Measurements from ENCODE around the gene NPAS1.

NPAS1 gene

DNA sequence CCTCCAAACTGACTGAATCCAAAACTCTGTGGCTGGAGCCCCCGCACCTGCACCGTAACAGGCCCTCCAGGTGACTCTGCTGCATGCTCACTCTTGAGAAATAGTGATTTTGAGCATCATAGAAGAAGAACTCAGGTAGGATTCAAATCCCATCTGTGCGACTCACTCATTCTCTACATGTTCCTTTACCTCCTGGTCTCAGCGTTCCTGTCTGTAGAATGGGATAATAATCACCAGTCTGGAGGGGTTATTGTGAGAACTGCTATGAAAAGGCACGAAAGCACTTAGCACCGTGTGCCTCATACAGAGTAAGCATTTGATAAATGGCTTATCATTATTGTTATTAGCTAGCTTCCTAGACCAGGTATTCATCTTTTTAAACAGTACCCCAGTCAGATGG, 36.5 kb upstream of the NPAS1 start:
- TF ChIP-seq CTCF (IDR thresholded peaks at IDR 0.05; ENCODE audit: borderline replicate concordance, insufficient read depth, low read depth, low read length) = no peak
- no peak overlapping the region for H3K4me3 ChIP-seq (ENCODE audit: low read depth, low read length)

DNA sequence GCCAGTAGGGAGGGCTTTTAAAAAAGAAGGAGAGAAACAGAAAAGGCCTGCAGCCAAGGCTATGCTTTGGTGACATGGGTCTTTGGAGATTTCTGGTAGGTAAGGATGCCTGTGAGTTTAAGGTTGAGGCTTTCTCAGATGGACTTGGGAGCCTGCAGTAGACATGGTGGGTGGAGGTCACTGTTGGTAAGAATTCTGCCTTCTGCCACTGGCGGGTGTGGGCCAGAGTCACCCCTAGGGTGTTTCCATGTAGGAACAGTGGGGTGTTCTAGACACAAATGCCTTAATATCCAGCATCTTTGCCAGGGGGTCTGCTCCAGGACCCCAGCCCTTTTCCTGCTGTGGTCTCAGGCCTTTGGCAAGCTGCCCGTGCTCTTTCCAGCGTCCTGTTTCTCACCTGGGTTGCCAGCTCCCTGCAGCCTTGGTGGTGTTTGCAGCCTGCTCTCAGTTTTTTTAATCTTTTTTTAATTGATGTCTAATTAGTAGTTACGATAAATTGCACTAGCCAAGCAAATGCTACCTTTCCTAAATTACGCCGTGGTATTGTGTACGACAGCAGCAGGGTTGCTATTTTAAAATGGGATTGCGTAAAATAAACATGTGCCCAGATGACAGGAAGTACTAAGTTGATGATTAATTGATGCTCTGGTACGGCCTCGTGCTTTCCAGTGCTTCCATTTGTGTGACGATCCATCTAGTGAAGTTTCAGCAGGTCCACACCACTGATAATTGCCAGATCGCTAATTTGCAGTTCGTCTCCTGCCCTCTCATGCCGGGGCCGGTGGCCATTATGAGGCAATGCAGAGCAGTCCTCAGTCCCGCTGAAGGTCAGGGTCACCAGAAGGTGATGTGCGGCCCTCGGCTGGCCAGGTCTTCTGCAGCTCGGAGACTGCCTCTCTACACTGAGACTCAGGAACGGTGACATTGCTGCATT, 35.3 kb upstream of the NPAS1 start:
- TF ChIP-seq CTCF (IDR thresholded peaks at IDR 0.05; ENCODE audit: borderline replicate concordance, insufficient read depth, low read depth, low read length) = no peak
- no peak overlapping the region for H3K4me3 ChIP-seq (ENCODE audit: low read depth, low read length)

DNA sequence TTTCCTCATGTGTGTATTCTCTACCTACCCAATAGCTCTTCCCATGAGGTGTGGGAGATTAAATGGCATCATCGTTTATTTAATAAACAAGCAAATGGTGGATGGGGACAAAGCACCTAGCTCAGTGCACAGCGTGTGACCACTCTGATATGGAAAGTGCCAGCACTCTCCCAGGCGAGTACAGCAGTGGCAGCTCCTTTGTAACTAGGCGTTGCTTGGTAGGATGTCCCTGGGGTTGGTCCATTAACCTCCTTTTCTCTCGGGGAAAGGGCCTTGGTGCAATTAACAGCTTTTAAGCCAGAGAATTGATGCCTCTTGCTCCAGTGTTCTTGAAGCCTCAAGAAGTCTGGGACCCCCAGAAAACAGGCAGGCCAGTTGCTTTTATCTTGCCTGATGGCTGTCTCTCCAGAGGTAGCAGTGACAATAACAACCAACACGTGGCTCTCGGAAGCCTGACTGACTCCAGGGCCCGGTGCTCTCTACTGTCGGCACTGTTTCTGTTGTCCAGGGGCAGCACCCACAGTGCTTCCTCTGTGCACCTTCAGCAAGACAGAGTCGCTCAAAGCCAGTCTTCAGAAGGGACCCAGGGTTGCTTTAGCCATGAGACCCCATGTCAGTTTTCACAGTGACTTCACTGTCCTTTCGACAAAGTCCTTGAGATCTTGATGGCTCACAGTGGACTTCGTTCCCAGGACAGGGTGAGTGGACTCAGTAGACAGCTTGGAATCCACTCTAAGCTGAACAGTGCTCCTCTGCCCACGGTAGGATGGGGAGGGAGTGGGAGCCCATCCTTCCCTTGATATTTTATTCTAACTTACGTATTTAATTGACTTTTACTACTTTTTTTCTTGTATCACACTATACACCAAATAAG, 33.9 kb upstream of the NPAS1 start:
- H3K4me3 ChIP-seq (ENCODE audit: low read depth, low read length) = no peak overlapping the region
- TF ChIP-seq CTCF (IDR thresholded peaks at IDR 0.05; ENCODE audit: borderline replicate concordance, insufficient read depth, low read depth, low read length) = no peak

DNA sequence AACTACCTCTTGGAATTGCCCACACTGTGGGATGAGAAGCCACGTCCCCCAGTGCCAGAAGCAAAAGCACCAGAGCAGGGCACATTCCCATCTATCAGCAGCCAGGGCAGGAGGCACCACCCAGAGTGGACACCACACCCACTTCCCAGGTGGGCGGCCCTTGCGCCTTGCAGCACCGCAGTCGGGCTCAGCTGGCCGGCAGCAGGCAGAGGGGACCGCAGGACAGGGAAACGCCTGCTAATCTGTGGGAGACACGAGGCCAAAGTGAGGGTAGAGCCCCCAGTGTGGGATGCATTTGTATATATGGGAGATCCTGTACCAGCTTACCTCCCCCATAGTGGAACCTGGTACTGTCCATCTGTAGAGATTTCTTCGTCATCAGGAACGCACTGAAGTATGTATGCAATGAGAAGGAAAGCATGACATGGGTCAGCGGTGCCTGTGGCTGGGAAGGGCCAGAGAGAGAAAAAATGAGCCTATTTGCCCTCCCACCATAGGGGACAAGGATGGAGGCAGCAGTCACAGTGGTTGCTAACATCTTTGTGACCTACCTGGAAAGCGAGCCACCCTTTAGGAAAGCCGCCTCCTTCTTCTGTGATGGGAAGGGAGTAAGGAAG, 30.9 kb upstream of the NPAS1 start:
- H3K4me3 ChIP-seq (ENCODE audit: low read depth, low read length) = no peak overlapping the region
- no peak for TF ChIP-seq CTCF (IDR thresholded peaks at IDR 0.05; ENCODE audit: borderline replicate concordance, insufficient read depth, low read depth, low read length)

DNA sequence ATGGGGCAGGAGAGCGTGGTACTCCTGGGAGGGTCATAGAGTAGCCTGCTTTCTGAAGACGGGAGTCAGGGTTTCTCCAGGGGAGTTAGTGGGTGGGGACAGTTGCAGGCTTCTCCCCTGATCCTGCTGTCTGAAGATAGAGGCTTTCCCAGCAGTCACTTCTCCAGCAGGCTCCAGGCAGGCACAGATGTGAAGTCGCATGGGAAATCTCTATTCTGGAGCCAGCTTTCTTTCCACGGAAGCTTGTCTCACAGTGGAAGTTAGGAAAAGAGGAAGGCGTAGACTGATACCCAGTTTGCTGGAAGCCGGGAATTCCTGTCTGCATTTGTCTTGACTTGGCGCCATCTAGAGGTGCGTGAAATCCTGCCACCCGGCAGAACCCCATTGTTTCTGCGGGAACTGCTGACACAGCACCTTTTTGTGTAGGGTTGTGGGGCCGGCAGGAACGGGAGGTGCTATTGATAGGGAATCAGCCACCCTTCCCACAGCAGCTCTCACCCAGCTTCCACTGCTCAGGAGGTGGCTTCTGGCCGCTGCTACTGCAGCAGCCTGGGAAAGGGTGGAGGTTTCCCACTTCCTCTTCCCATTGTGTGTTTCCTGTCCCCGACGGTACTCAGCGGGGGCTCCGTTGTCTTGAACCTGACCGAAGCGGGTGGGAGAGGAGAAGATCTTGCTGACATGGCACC, 28.5 kb upstream of the NPAS1 start:
- TF ChIP-seq CTCF (IDR thresholded peaks at IDR 0.05; ENCODE audit: borderline replicate concordance, insufficient read depth, low read depth, low read length) = peak; percentile 70
- H3K4me3 ChIP-seq (ENCODE audit: low read depth, low read length) = no peak overlapping the region

GRCh38 chr19:46992699-46993535, 26.7 kb upstream of the NPAS1 start:
- no peak for TF ChIP-seq CTCF (IDR thresholded peaks at IDR 0.05; ENCODE audit: borderline replicate concordance, insufficient read depth, low read depth, low read length)
- H3K4me3 ChIP-seq (ENCODE audit: low read depth, low read length) = no peak overlapping the region

Data from GM12875 (cell line).